GM21367 (cell line): Measurements from ENCODE around the gene ORMDL2.
"Not testable (repeated sequence)": the region's sequence is repeated elsewhere in the genome, so short reads cannot be mapped to it uniquely, and the experiment has no call there.

Experiments
- ATAC-seq: cut with Tn5 transposase; IDR thresholded peaks from one replicate; pipeline ENCODE4 v1.9.1; 2021; ENCODE audit not compliant: unreplicated experiment

Gene ORMDL2

GRCh38 chr12:55827806-55828205, 10.0 kb downstream of the ORMDL2 start:
- ATAC-seq: no peak

- ATAC-seq: no peak
Measured at GRCh38 chr12:55828357-55828756, 10.5 kb downstream of the ORMDL2 start.

DNA sequence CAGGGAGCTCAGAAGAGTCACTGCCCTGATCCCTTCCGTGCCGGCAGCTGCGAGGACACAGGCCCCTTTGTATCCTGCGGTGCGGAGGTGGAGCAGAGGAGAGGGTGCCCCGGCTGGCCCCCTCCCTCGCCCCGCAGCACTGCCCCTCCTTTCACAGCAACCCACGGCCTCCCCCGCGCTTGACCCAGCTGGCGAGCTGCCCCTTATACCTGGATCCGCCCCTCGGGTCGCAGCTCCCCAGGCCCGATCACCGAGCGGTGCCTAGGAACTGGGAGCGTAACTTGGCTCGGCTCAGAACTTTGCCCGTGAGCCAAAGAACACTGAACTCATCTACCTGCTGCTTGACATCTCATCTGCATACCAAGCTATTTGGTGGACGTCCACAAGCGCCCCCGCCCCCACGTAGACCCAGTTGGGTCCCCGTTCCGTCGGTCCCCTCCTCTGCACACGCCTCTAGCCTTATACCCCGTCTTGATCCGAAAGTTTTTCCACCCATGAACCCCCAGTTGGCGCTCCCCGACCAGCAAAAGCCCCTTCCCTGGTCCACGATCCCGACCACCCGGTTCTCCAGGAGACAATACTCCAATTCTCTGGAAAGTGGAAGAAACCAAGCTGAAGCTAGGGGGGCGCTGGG, 12.2 kb downstream of the ORMDL2 start:
- ATAC-seq: no peak

GRCh38 chr12:55830601-55831446, 13.0 kb downstream of the ORMDL2 start:
- no peak for ATAC-seq

DNA sequence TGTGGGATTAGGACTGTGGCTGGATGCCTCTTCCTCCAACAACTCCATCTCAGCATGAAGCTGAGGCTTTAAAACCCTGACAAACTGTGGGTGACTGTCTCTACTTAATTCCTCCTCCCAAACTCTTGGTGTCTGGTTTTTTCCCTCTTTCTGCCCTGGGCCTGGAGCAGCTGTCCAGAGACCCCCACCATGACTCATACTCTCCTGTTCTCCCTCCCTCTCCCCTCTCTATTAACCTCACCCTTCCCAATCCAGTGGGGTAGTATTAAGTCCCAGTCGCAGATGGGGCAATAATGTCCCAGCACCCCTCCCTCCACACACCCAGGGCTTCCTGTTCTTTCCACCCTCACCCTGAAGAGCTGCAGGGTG, 13.6 kb downstream of the ORMDL2 start:
- ATAC-seq: no peak

DNA sequence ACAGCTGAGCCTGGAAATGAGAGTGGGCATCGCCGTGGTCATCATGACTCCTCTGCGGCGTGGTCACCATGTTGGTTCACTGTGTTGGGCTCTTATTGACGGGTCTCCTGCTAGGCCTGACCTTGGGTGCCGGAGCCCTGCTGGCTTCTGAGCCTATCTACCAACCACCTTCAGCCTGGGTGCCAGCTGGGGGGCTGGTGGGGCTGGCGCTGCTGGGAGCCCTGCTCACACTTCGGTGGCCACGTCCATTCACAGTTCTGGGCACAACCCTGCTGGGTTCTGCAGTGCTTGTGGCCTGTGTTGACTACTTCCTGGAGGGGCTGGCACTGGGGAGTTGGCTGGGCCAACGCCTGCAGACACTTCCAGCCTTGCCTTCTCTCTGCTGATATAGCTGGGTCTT, 15.2 kb downstream of the ORMDL2 start:
- ATAC-seq: no peak

GRCh38 chr12:55834400-55834799, 16.6 kb downstream of the ORMDL2 start:
- ATAC-seq: not testable (repeated sequence)

- ATAC-seq: no peak
Measured at GRCh38 chr12:55838361-55838760, 20.5 kb downstream of the ORMDL2 start.

DNA sequence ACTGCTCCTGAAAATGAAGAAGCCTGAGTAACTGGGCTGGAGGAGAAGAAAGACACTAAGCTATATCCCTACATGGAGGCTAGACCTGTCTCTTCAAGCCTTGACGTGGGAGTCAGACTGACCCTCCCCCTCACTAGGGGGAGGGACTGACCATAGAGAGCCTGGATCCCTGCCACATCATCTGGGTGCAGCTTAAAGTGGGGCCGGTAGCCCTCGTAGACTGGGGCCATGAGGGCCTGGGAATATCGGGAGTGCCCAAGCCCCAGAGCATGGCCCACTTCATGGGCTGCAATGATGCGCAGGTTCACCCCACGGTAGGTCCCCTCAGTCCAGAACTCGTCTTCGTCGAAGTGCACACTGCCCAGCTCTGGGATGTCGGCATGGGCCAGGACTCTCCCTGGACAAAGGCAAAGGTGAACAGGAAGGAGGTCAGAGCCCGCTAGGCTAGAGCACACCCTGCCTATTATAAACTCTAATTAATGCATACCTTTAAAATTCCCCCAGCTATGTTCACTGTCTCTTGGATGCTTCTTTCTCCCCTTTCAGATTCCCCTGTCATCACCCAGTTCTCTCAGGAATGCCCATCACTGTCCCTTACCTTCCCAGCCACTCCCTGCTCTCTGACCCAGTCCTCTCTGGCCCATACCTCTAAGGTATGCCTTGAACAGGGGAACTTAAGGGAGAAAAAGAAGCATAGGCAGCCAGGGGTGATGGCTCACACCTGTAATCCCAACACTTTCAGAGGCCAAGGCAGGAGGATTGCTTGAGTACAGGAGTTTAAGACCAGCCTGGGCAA, 21.7 kb downstream of the ORMDL2 start:
- no peak for ATAC-seq

DNA sequence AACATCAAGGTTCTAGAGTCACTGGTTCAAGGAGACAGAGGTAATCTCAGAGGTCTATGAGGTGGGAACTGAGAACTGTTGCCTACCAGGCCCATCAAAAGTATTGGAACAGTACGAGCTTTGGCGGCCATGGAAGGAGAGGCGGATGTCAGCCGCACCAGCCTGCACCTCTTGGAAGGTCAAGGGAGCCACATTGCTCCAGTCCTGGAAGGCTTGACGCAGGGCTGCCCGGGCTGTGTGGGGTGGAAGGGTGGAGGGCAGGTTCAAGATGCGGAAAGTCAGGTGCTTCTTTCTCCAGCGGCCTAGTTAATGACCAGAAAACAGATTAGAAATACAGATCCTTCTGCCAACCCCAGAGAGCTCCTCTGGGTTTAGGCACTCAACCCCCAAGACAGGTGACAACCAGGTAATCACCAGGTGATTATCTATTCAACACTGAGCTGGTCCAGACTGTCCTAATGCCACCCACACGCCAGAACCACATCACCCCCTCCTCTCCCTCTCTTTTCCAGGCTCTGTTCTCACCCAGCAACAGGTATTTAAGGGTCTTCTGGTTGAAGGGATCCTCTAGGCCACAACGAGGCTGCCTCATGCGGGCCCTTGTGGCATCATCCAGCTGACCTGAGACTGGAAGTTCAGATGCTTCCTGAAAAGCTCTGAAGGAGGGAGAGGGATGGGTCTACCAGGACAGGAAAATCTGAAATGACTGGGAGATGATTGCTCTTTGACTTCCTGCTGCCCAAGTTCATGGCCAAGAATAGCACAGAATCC, 22.9 kb downstream of the ORMDL2 start:
- no peak for ATAC-seq

DNA sequence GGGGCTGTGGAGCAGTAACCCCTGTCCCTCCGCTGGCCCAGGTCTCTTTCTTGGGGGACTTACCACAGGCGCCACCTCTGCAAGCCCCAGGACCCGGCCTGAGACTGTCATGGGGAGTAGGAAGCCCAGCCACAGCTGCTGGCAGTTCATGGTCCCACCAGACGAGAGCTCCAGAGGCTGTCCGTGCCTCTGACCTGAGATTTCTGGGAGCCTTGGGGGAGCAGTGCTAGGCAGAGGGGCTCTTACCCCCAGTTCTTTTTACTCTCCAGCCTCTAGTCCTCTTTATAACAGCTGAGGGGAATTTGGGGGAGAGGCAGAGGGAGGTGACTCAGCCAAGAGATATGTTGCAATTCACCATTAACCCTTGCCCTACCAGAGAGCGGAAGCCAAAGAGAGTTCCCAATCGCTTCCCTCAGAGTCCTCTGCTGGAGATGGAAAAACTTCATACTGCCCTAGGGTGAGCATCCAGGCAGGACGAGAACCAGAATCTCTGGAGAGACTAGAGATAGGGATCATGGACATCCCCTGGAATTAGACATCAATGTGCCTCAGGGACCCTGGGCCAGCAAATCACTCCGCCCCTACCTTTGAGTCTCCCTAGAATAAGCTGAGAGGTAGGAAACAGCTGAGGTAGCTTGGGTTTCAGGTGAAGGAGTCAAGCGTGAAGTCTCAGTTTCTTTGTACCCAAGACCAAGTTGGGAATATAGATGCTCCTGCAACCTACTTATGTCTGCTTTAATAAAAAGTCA, 25.0 kb downstream of the ORMDL2 start, which contains the start of gene MMP19:
Gene MMP19, minus strand, starts transcription at position 256 of the 749 bp plus-strand sequence. Its CDS starts 106 bp downstream, at position 150.
- ATAC-seq: no peak

DNA sequence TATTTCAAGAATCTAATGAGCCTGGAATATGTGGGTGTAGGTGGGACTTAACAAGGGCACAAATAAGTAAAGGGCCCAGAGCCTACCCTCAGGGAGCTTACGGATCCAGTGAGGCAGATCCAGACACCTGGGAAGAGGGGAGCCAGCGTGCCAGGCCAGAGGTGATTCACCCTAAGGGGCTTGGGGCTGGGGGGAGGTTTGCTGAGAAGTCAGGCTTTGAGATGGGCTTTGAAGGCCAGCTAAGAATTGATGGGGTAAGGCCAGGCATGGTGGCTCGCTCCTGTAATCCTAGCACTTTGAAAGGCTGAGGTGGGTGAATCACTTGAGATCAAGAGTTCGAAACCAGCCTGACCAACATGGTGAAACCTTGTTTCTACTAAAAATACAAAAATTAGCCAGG, 25.6 kb downstream of the ORMDL2 start:
- no peak for ATAC-seq

DNA sequence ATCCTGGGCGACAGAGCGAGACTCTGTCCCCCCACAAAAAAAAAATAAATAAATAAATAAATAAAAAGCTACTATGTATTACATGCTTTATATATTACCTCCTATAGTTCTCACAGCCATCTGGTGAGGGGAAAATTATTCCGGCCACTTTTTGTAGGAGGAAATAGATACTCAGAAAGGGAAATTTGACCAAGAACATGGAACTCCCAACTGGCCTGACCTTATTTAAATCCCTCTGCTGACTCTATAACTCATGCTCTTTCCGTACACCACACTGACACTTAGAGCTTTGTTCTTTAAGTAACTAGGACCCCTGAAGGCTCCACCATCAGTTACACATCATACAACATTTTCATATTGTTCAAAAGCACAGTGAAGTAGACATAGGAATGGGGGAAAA, 27.1 kb downstream of the ORMDL2 start:
- no peak for ATAC-seq

GRCh38 chr12:55845361-55845760, 27.5 kb downstream of the ORMDL2 start:
- no peak for ATAC-seq

DNA sequence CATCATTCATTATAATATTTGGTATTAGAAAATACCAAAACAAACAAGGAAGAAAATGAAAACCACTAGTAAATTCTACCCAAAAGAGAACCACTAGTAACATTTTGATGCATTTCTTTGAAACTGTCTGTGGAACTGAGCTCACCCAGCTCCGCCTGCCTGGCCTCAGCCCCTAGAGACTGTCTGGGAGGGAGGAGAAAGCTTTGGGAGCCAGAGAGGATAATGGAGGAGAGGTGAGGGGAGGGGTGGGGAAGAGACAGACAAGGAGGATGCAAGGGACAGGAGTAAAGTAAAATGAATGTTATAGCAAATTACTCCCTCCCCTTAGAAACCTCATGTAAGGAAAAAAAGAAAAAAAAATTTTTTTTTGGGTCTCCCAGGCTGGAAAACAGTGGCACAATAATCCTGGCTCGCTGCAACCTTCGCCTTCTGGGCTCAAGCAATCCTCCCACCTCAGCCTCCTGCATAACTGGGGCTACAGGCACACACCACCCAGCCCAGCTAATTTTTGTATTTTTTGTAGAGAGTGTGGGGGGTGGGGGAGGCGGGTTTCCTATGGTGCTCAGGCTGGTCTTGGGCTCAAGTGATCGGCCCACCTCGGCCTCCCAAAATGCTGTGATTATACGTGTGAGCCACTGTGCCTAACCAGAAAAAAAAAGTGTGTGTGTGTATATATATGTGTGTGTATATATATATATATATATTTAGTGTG, 28.1 kb downstream of the ORMDL2 start:
- no peak for ATAC-seq

GRCh38 chr12:55847033-55847432, 29.2 kb downstream of the ORMDL2 start:
- no peak for ATAC-seq

GRCh38 chr12:55847603-55848291, 29.9 kb downstream of the ORMDL2 start:
- no peak for ATAC-seq

DNA sequence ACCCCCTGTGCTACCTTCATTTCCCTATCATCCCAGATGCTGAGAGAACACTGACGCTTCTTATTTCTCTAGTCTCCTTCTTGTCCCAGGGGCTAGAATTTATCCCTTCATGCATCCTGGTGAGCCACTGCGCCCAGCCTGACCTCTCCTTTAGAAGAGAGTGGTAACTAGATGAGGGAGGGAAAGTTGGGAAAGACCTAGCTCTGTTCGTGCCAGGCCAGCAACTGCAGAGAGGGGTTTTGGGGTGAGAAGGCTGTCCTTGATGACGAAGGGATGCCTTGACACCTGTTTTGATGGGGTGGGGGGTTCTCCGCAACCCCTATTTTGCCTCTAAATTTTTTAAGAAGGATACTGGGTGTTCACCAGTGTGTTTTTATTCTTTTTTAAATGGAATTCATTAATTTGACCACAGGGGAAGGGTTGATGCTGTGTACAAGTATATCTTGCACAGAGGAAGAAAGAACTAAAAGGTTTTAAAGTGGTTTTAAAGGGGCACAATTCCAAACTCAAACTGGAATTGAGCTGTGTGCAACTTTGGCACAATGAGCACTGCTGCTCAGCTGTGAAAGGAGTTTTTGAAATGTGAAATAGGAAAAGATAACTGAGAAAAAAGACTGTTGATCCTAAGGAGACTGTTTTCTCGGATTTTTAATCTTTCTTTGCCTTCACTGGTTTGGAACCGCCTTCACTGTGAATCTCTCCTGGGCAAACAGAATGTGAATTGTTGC, 31.9 kb downstream of the ORMDL2 start:
- ATAC-seq: no peak
